ENCODE measurements around the gene CARNS1. TPM values are rescaled to one million over a fixed set of nuclear protein-coding genes. Genes with fewer than 3 reads are reported as not detected.
"Not testable (repeated sequence)": the region's sequence is repeated elsewhere in the genome, so short reads cannot be mapped to it uniquely, and the experiment has no call there.

The CARNS1 gene
- total and polyA plus RNA-seq, 10 of the 15 experiments (the other 5 are each of a cell fraction or from before 2014, with no cell fraction given): 0.02 to 0.14 (median 0.10) TPM; not detected in 3

DNA sequence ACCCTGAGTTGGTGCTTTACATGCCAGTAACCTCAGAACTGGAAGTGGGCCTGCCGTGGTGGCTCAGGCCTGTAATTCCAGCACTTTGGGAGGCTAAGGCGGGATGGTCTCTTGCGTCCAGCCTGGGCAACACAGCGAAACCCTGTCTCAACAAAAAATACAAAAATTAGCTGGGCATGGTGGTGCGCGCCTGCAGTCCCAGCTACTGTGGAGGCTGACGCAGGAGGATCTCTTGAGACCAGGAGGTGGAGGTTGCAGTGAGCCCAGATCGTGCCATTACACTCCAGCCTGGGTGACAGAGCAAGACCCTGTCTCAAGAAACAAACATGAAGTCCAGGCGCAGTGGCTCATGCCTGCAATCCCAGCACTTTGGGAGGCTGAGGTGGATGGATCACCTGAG lies 12.4 kb upstream of the CARNS1 start:
- ATAC-seq; BruUV-seq (replicated peaks); H4K20me1 ChIP-seq (ENCODE audit: control insufficient read depth, insufficient read depth); H3K27me3 ChIP-seq (replicated peaks in 1 of 2; ENCODE audit: control insufficient read depth in 2 of 2, insufficient read depth in 2 of 2, low read length in 1 of 2); H3K9me3 ChIP-seq (replicated peaks; ENCODE audit: control insufficient read depth, insufficient read depth, low read length); H2AFZ ChIP-seq (ENCODE audit: control insufficient read depth, low read depth, low read length); DNase-seq (ENCODE audit: low read depth, low spot score); in situ Hi-C loops (cut with MboI); FAIRE-seq: not testable (repeated sequence)
- intact Hi-C loops (cut with micrococcal nuclease; ENCODE audit: unreplicated experiment): loop anchor here (1.0 to 5.0 kb wide), 3 partner anchors 34 to 80 kb away; partner anchors contain the start of genes AIP and PTPRCAP
- WGBS (ENCODE audit: insufficient coverage, insufficient replicate concordance, low lambda C conversion rate, missing lambda C conversion rate): 79% methylated on average over 9 of the region's 9 CpGs
- Histone ChIP-seq H3K36me3 (ENCODE audit: control insufficient read depth in 2 of 2, insufficient read depth in 2 of 2, low read length in 1 of 2) (peaks cover 14 to 19% of the 10 kb centered on the region in 2 experiments), H3K27ac (ENCODE audit: control insufficient read depth, insufficient read depth) (peak overlapping the region; percentile 99), H3K4me1 (ENCODE audit: control insufficient read depth, insufficient read depth, low read length) (peaks cover 58% of the 10 kb centered on the region), H3K4me3 (peak overlapping the region; percentile 82), H3K9ac (ENCODE audit: control insufficient read depth, insufficient read depth, low read length) (peak overlapping the region; percentile 91; the same call in 1 of the 2 replicates), H3K79me2 (ENCODE audit: control insufficient read depth, insufficient read depth, low read length) (peaks cover 57% of the 10 kb centered on the region), H3K4me2 (ENCODE audit: control insufficient read depth, insufficient read depth) (peak overlapping the region; percentile 69)
- RAD21 ChIA-PET (ENCODE audit: unreplicated experiment): interaction anchor here (1.0 to 6.4 kb wide), 15 partner anchors 15 to 182 kb away, joined by 3 to 112 read pairs (median 4); partner anchors contain the start of genes AIP, CDK2AP2, CORO1B and GSTP1
- SMC1A ChIA-PET (ENCODE audit: uncharacterized antibody, unreplicated experiment): interaction anchor here (1.1 to 5.7 kb wide), 8 partner anchors 10 to 83 kb away, joined by 4 to 46 read pairs (median 6); partner anchors contain the start of genes POLD4, PTPRCAP, RPS6KB2 and TMEM134
- POLR2A ChIA-PET: interaction anchor here (0.6 to 7.3 kb wide), 17 partner anchors 9 to 163 kb away, joined by 3 to 112 read pairs (median 28); partner anchors contain the start of genes AIP, POLD4, PTPRCAP and RAD9A
- CTCF ChIA-PET: interaction anchor here (1.0 to 5.0 kb wide), 15 partner anchors 11 to 179 kb away, joined by 3 to 53 read pairs (median 7); partner anchors contain the start of genes AIP, PITPNM1, PTPRCAP and RAD9A

DNA sequence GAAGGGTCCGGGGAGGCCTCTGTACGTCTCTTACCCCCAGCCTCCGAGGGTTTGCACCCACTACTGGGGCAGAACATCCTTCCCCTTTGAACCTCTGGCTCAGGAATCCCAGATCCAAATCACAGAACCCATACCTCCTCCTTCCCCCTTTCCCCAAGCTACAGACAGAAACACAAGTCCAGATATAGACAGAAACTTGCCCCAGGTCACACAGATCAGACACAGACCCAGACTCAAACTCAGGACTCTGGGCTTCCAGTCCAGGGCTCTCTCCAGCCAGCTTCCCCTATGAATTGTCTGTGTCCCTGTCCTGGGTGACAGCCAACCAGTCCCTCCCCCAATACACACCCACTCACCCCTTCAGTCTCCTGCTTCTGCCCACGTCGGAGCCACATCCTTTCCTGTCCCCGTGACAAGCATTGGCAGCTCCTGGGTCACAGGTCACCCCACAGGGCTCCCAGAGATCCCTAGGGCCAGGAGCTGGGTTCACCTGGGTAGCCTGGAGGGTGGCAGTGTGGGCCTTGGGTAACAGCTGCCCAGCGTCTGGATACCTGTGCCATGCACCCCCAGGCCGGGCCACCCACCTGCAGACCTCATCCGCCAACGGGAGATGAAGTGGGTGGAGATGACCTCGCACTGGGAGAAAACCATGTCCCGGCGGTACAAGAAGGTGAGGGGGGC lies 10.8 kb upstream of the CARNS1 start:
- ChIA-PET POLR2A (interaction anchor here (0.6 to 7.3 kb wide), 19 partner anchors 8 to 184 kb away, joined by 3 to 112 read pairs (median 13); partner anchors contain the start of genes AIP, PITPNM1, POLD4 and PTPRCAP), RAD21 (ENCODE audit: unreplicated experiment) (interaction anchor here (1.1 to 6.4 kb wide), 11 partner anchors 24 to 103 kb away, joined by 4 to 112 read pairs (median 4); partner anchors contain the start of genes AIP, CDK2AP2, PITPNM1 and PTPRCAP), SMC1A (ENCODE audit: uncharacterized antibody, unreplicated experiment) (interaction anchor here (0.8 to 5.7 kb wide), 9 partner anchors 9 to 84 kb away, joined by 3 to 46 read pairs (median 6); partner anchors contain the start of genes AIP, PTPRCAP, RPS6KB2 and TMEM134), CTCF (interaction anchor here (0.6 to 5.0 kb wide), 12 partner anchors 9 to 255 kb away, joined by 3 to 53 read pairs (median 5); partner anchors contain the start of genes AIP, CORO1B, PITPNM1 and PTPRCAP)
- Histone ChIP-seq H4K20me1 (ENCODE audit: control insufficient read depth, insufficient read depth) (no peaks in the 10 kb centered on the region; the same call in 1 of the 2 replicates), H3K4me2 (ENCODE audit: control insufficient read depth, insufficient read depth) (peak overlapping the region; percentile 69), H3K36me3 (ENCODE audit: control insufficient read depth in 2 of 2, insufficient read depth in 2 of 2, low read length in 1 of 2) (peaks cover 0 to 6% of the 10 kb centered on the region in 2 experiments; a peak in 2 of 4 replicates), H3K9me3 (replicated peaks; ENCODE audit: control insufficient read depth, insufficient read depth, low read length) (no peaks in the 10 kb centered on the region; the same call in 2 of the 3 replicates), H3K9ac (ENCODE audit: control insufficient read depth, insufficient read depth, low read length) (peak overlapping the region; percentile 91), H3K27ac (ENCODE audit: control insufficient read depth, insufficient read depth) (peak overlapping the region; percentile 99), H2AFZ (ENCODE audit: control insufficient read depth, low read depth, low read length) (no peak overlapping the region), H3K4me1 (ENCODE audit: control insufficient read depth, insufficient read depth, low read length) (peaks cover 70% of the 10 kb centered on the region), H3K27me3 (replicated peaks in 1 of 2; ENCODE audit: control insufficient read depth in 2 of 2, insufficient read depth in 2 of 2, low read length in 1 of 2) (no peaks in the 10 kb centered on the region), H3K4me3 (peak overlapping the region; percentile 82), H3K79me2 (ENCODE audit: control insufficient read depth, insufficient read depth, low read length) (peaks cover 49% of the 10 kb centered on the region)
- WGBS (ENCODE audit: insufficient coverage, insufficient replicate concordance, low lambda C conversion rate, missing lambda C conversion rate): 3% methylated on average over 13 of the region's 13 CpGs
- ATAC-seq (no peak), DNase-seq (ENCODE audit: low read depth, low spot score) (no peak), FAIRE-seq (no peak)
- BruUV-seq (replicated peaks): no TSS peak
- intact Hi-C loops (cut with micrococcal nuclease; ENCODE audit: unreplicated experiment) (loop anchor here (5.0 kb wide), 1 partner anchor 33 kb away; the partner anchor contains the start of gene PTPRCAP), in situ Hi-C loops (cut with MboI) (no loop called here)
- TF ChIP-seq NBN (IDR thresholded peaks at IDR 0.05): no peak
- 0 out of 2 replicates have a peak, but pooled peaks have one; percentile 52 for TF ChIP-seq HDGF (IDR thresholded peaks at IDR 0.05)
- TF ChIP-seq DPF2 (IDR thresholded peaks at IDR 0.05): peak; percentile 57; the same call in 1 of the 2 replicates
- TF ChIP-seq IKZF1 (conservative IDR thresholded peaks at IDR 0.05): peak; percentile 82
- TF ChIP-seq EED (IDR thresholded peaks at IDR 0.05; ENCODE audit: low read depth): 0 out of 2 replicates have a peak, but pooled peaks have one; percentile 14
- peak; percentile 61; the same call in 1 of the 2 replicates for TF ChIP-seq NR2C1 (IDR thresholded peaks at IDR 0.05)
- no peak for TF ChIP-seq EZH2 (IDR thresholded peaks at IDR 0.05; ENCODE audit: borderline replicate concordance, control insufficient read depth, low read depth, low read length)
- no peak for TF ChIP-seq POLR2AphosphoS2 (IDR thresholded peaks at IDR 0.05; ENCODE audit: low read depth, low read length)
- TF ChIP-seq NFYB (IDR thresholded peaks at IDR 0.05; ENCODE audit: insufficient read depth, low read depth, low read length): no peak
- no peak for TF ChIP-seq FOS (IDR thresholded peaks at IDR 0.05; ENCODE audit: borderline replicate concordance, extremely low read depth, insufficient read length)
- no peak for TF ChIP-seq RFX5 (IDR thresholded peaks at IDR 0.05; ENCODE audit: low read depth, low read length)
- TF ChIP-seq MTA2 (IDR thresholded peaks at IDR 0.05; ENCODE audit: low read depth): 0 out of 2 replicates have a peak, but pooled peaks have one; percentile 28
- TF ChIP-seq YY1 (IDR thresholded peaks at IDR 0.05; ENCODE audit: low read depth, low read length): no peak
- no peak for TF ChIP-seq SMARCA5 (IDR thresholded peaks at IDR 0.05)
- no peak for TF ChIP-seq RELA (IDR thresholded peaks at IDR 0.05; ENCODE audit: borderline replicate concordance, partially characterized antibody)
- TF ChIP-seq NR2C2 (IDR thresholded peaks at IDR 0.05; ENCODE audit: borderline replicate concordance, control insufficient read depth, insufficient read length, low read depth): no peak
